Uterus (tissue), 2 donors: ENCODE data around the gene ARHGAP15.

Experiments
- POLR2A ChIP-seq, 2 donors: fragments of 450-650 bp; IDR thresholded peaks; one replicate each; pipeline ENCODE4 v1.6.1; 2016; ENCODE audit warnings: antibody characterized with exemption in 2 of 2, mild to moderate bottlenecking in 1 of 2, moderate library complexity in 1 of 2
- TF ChIP-seq, protein P1 (sequence below), 4 experiments: fragments of 200-600 bp in 2 of 4; fragments of 450-650 bp in 2 of 4; sonication (generic) in 2 of 4; IDR thresholded peaks; one replicate each; pipeline ENCODE4 v1.5.1; 2016 to 2019; ENCODE audit warnings: antibody characterized with exemption in 4 of 4, mild to moderate bottlenecking in 2 of 4, moderate library complexity in 1 of 4

DNA sequence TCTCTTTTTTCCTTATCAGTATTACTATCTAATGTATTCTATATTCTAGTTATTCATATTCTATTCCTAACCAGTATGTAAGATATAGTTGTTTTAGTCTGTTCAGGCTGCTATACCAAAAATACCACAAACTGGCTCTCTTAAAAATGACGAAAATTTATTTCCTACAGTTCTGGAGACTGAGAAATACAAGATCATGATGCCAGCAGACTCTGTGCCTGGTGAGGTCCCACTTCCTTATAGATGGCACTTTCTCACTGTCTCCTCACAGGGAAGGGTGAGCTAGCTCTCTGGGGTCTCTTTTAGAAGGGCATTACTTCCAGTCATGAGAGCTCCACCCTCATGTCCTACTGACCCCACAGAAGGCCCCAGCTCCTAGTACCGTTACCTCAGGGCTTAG is 4.8 kb upstream of the ARHGAP15 start:
- TF ChIP-seq, protein P1, sequence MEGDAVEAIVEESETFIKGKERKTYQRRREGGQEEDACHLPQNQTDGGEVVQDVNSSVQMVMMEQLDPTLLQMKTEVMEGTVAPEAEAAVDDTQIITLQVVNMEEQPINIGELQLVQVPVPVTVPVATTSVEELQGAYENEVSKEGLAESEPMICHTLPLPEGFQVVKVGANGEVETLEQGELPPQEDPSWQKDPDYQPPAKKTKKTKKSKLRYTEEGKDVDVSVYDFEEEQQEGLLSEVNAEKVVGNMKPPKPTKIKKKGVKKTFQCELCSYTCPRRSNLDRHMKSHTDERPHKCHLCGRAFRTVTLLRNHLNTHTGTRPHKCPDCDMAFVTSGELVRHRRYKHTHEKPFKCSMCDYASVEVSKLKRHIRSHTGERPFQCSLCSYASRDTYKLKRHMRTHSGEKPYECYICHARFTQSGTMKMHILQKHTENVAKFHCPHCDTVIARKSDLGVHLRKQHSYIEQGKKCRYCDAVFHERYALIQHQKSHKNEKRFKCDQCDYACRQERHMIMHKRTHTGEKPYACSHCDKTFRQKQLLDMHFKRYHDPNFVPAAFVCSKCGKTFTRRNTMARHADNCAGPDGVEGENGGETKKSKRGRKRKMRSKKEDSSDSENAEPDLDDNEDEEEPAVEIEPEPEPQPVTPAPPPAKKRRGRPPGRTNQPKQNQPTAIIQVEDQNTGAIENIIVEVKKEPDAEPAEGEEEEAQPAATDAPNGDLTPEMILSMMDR (IDR thresholded peaks at IDR 0.05), result no peak
- TF ChIP-seq POLR2A (IDR thresholded peaks at IDR 0.05), result no peak
